GM12873 (cell line): ENCODE data around the gene NRAS.

Experiments
- TF ChIP-seq, protein P1 (sequence below): IDR thresholded peaks from 2 replicates; pipeline ENCODE4 v1.5.1; 2012; ENCODE audit warnings: low read depth, mild to moderate bottlenecking, moderate library complexity, low read length, control low read depth; ENCODE audit not compliant: insufficient read depth; ENCODE audit errors: missing control alignments

Gene NRAS

DNA sequence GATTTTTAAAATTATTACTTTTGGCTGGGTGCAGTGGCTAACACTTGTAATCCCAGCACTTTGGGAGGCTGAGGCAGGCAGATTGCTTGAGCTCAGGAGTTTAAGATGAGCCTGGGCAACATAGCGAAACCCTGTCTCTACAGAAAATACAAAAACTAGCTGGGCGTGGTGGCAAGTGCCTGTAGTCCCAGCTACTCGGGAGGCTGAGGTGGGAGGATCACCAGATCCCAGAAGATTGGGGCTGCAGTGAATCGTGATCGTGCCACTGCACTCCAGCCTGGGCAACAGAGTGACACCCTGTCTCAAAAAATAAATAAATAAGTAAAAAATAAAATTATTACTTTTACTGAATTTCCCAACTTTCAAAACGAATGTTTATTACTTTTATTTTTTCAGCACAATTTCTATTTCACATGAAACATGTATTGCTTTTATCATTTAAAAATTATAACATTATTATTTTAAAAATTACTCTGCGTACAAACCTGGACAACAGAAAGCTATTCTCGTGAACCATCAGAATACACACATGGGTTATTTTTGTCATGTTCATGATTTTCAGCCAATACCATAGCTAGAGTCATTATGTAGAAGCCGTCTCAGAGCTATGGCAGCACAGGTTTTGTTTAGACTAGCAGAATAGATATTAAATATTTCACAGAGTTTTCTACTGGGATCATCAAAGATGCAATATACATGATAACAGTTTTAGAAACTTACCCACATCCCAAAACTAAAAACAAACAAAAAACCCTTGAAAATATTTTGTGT lies 21.8 kb downstream of the NRAS start:
- TF ChIP-seq, protein P1, sequence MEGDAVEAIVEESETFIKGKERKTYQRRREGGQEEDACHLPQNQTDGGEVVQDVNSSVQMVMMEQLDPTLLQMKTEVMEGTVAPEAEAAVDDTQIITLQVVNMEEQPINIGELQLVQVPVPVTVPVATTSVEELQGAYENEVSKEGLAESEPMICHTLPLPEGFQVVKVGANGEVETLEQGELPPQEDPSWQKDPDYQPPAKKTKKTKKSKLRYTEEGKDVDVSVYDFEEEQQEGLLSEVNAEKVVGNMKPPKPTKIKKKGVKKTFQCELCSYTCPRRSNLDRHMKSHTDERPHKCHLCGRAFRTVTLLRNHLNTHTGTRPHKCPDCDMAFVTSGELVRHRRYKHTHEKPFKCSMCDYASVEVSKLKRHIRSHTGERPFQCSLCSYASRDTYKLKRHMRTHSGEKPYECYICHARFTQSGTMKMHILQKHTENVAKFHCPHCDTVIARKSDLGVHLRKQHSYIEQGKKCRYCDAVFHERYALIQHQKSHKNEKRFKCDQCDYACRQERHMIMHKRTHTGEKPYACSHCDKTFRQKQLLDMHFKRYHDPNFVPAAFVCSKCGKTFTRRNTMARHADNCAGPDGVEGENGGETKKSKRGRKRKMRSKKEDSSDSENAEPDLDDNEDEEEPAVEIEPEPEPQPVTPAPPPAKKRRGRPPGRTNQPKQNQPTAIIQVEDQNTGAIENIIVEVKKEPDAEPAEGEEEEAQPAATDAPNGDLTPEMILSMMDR: no peak

DNA sequence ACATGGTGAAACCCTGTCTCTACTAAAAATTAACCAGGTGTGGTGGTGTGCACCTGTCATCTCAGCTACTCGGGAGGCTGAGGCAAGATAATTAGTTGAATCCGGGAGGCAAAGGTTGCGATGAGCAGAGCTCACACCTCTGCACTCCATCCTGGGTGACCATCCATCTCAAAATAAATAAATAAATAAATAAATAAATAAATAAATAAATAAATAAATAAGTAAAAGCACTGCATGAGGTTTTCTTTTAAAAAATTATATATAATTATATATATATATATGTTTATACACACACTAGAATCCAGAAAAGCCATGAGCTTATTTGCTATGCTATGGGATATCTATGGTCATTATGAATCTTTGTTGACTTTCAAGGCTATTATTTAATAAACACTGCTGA lies 23.6 kb downstream of the NRAS start:
- TF ChIP-seq, protein P1: no peak

DNA sequence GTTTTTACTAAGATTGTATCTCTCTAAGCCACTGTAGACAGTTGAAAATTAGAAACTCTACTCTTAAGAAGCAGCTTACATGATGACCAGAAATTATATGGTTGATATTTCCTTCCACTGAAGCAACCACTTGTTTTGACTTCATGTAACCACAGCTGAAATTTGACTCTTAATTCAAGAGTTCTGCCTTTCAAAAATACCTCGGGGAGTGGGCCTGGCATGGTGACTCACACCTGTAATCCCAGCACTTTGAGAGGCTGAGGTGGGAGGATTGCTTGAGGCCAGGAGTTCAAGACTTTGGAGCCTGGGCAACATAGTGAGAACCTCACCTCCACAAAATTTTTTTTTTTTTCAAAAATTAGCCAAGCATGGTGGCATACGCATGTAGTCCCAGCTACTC lies 25.5 kb downstream of the NRAS start:
- TF ChIP-seq, protein P1: no peak

DNA sequence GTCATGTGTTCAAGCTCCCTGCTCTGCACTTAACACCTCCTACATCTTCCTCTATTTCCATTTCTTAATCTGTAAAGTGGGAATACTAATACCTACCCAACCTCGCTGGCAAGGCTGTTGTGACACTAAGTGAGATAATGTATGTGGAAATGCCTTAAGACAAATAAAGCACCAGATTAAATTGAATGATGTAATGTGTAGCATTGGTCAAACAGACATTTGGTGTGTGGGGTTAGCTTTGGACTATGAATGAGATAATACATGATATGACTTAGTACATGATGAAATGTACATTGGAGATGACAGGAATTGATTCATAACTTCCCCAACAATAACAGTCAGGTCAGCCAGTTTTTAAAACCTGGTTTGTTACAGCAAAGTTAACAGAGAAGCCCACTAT lies 26.4 kb downstream of the NRAS start:
- TF ChIP-seq, protein P1: no peak

DNA sequence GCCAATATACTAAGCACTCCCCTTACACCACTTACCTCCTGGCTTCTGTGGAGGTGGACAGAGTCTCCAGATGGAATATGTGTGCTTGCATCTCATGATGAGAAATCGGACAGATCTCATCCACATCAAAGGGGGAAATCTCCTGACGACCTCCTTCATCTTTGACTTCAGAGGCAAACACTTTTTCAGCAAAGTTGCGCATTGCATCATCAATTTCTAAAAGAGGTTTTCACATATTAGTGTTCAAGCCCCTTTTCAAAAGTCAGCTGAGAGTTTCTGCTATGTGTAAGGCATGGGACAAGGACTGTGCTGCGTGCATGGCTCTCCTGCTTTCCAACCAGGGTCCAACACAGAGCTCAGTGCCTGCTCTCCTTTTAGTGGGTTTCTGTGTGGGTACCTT lies 28.0 kb downstream of the NRAS start:
- TF ChIP-seq, protein P1: no peak

DNA sequence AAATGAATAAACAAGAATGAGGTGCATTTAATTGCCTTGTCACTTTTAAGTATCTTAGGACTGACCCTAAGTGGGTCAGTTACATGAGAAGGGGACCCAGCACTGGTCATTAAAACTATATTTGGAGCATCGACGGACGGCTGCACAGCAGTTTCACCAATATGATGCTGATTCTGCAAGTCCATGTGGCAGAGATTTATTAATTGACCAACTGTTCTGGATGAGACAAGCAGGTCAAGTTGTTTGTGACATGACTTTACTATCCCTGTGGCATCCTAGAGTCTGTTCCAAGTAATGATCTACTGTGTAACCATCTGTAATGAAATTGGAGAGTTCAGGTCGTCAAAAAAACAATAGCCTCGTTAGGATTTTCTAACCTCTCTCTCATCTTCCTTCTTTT lies 30.7 kb downstream of the NRAS start:
- TF ChIP-seq, protein P1: no peak

DNA sequence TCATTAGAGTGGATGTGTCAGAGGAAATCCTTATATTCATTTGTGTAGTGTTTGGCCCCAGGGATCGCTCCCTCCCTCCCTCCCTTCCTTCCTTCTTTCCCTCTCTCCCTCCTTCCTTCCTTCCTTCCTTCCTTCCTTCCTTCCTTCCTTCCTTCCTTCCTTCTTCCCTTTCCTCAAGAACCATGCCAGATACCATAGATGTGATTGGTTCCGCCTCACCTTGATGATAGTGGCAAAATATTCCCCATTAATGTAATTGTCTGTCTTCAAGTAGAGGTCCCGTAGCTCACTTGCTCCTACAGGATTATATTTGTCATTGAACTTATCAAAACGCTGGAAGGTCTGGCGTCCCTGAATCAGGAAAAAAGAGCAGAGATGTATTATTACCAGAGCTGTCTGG lies 38.9 kb downstream of the NRAS start:
- TF ChIP-seq, protein P1: no peak

DNA sequence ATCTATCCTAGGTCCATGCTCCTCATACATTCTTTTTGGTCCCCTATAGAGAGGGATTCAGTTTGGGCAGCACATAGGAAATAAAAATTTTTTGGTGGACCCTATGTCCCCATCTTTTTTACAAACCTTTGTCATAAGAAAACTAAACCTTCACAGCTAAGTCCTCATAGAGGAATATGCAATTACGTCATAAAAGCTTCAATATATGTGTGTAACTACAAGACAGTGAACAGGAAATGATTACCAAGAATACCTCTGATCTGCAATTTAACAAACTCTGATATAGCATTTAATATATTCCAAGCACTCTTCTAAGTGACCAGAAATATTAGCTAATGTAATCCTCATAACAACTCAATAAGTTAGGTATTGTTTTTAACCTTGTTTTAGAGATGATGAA lies 40.5 kb downstream of the NRAS start:
- TF ChIP-seq, protein P1: no peak
